Calu3 (cell line): Measurements from ENCODE around the gene TNNI3K. TPM values are rescaled to one million over a fixed set of nuclear protein-coding genes. Genes with fewer than 3 reads are reported as not detected.

Source experiments
- BruUV-seq: library from RNA; stranded (reverse); fragments of 400-500 nt; replicated peaks from 2 replicates; lab custom pipeline; 2021; lab: Mats Ljungman, UMichigan
- CTCF ChIA-PET: fragments of 300-600 bp; sonication (Branson Sonifier 250); formaldehyde crosslinking; loops from one replicate; lab custom pipeline; 2022; ENCODE audit warnings: antibody characterized with exemption; lab: Charles Lee
- DNase-seq: peaks from one replicate; pipeline ENCODE4 v3.0.0; 2022
- H3K27ac Mint-ChIP-seq: one replicate; pipeline ENCODE4 v1.8.0; 2022; ENCODE audit warnings: mixed read lengths; ENCODE audit not compliant: unreplicated experiment
- H3K27me3 Mint-ChIP-seq: one replicate; pipeline ENCODE4 v1.8.0; 2022; ENCODE audit warnings: mixed read lengths; ENCODE audit not compliant: unreplicated experiment
- H3K36me3 Mint-ChIP-seq: one replicate; pipeline ENCODE4 v1.8.0; 2022; ENCODE audit warnings: mild to moderate bottlenecking, moderate library complexity, mixed read lengths; ENCODE audit not compliant: insufficient read depth, unreplicated experiment
- H3K4me1 Mint-ChIP-seq: one replicate; pipeline ENCODE4 v1.8.0; 2022; ENCODE audit warnings: mild to moderate bottlenecking, low read depth, mixed read lengths; ENCODE audit not compliant: unreplicated experiment
- H3K4me3 Mint-ChIP-seq: one replicate; pipeline ENCODE4 v1.8.0; 2022; ENCODE audit warnings: mild to moderate bottlenecking, low read depth, moderate library complexity, mixed read lengths; ENCODE audit not compliant: unreplicated experiment
- H3K9me3 Mint-ChIP-seq: one replicate; pipeline ENCODE4 v1.8.0; 2022; ENCODE audit warnings: low read depth, mixed read lengths; ENCODE audit not compliant: unreplicated experiment
- intact Hi-C: fragments of 100-400 bp; cut with micrococcal nuclease; formaldehyde crosslinking; loops from one replicate; pipeline ENCODE4 v1.10.0; 2022; ENCODE audit not compliant: unreplicated experiment
- total RNA-seq: library from RNA; stranded (reverse); gene quantifications from 2 replicates; pipeline ENCODE4 v1.2.3, GENCODE V29; 2022
- TF ChIP-seq, protein P1 (sequence below): fragments of 200-600 bp; IDR thresholded peaks from one replicate; pipeline ENCODE4 v1.8.0; 2022; ENCODE audit warnings: antibody characterized with exemption; ENCODE audit not compliant: unreplicated experiment

TNNI3K gene
- total RNA-seq, 1 experiment from 2014 or later: not detected

DNA sequence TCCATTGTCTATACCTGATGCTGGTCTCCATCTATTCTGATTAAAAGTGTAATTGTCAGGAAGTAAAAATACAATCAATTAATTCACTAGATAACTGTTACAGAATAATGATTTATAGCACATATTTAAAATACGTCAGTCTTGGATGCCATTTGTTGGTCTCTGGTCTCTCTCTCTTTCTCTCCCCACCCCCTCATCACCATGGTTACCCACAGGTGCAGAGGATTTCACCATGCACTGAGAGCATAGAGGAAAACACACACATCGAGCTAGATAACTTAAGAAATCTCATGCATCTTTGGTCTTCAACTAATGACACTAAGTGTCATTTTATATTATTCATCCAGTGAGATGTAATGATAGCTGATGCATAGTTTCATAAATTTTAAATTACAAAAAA is 243.8 kb downstream of the TNNI3K start:
- TF ChIP-seq, protein P1, sequence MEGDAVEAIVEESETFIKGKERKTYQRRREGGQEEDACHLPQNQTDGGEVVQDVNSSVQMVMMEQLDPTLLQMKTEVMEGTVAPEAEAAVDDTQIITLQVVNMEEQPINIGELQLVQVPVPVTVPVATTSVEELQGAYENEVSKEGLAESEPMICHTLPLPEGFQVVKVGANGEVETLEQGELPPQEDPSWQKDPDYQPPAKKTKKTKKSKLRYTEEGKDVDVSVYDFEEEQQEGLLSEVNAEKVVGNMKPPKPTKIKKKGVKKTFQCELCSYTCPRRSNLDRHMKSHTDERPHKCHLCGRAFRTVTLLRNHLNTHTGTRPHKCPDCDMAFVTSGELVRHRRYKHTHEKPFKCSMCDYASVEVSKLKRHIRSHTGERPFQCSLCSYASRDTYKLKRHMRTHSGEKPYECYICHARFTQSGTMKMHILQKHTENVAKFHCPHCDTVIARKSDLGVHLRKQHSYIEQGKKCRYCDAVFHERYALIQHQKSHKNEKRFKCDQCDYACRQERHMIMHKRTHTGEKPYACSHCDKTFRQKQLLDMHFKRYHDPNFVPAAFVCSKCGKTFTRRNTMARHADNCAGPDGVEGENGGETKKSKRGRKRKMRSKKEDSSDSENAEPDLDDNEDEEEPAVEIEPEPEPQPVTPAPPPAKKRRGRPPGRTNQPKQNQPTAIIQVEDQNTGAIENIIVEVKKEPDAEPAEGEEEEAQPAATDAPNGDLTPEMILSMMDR: no peak
- Mint-ChIP-seq H3K4me1 (no peaks in the 10 kb centered on the region), H3K4me3 (no peak overlapping the region), H3K27ac (no peak overlapping the region), H3K27me3 (no peaks in the 10 kb centered on the region), H3K9me3 (no peaks in the 10 kb centered on the region), H3K36me3 (no peaks in the 10 kb centered on the region)
- BruUV-seq: no TSS peak
- intact Hi-C loops: no loop called here
- DNase-seq: no peak
- CTCF ChIA-PET: no interaction called here

DNA sequence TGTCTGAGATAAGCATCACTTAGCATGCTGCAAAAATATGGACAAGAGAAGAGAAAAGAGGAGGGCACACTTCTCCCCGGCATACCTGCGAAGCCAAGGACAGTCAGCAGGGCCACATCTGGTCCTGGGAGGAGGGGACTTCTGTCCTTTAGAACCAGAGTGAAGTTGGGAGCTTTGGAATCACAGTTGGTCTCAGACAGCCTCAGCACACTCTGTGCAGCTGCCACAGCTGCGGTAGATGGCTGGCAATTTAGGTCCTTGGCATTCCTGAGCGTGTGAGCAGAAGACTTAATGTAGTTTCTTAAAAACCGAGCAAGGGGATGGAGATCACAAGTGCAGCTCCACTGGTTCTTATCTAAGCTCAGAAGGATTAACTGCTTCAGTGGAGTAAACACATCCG is 244.9 kb downstream of the TNNI3K start:
- no peaks in the 10 kb centered on the region for H3K4me1 Mint-ChIP-seq
- H3K27me3 Mint-ChIP-seq: no peaks in the 10 kb centered on the region
- BruUV-seq: no TSS peak
- no peak overlapping the region for H3K4me3 Mint-ChIP-seq
- CTCF ChIA-PET: no interaction called here
- DNase-seq: no peak
- intact Hi-C loops: no loop called here
- no peak overlapping the region for H3K27ac Mint-ChIP-seq
- TF ChIP-seq, protein P1: no peak
- H3K9me3 Mint-ChIP-seq: no peaks in the 10 kb centered on the region
- no peaks in the 10 kb centered on the region for H3K36me3 Mint-ChIP-seq

DNA sequence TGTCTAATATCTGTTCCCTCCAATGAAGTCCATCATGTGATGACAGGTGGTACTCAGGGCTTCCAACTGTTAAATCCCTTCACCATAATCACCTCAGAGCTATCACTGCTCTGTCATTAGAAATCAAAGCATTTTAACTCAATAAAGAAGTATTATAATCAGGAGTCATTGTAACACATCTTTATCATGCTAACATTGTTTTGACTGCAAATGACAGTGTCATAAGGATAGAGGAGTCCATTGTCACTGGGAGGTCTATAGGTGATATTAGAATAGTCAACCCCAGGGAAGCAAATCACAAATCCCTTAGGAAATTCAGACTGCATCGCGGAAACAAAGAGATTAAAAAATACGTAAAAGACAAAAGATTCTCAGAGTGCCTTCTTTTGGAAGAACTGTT is 246.4 kb downstream of the TNNI3K start:
- intact Hi-C loops: no loop called here
- no peaks in the 10 kb centered on the region for H3K36me3 Mint-ChIP-seq
- no peaks in the 10 kb centered on the region for H3K9me3 Mint-ChIP-seq
- BruUV-seq: no TSS peak
- no peak for DNase-seq
- no peak overlapping the region for H3K27ac Mint-ChIP-seq
- no peak overlapping the region for H3K4me3 Mint-ChIP-seq
- TF ChIP-seq, protein P1: no peak
- no peaks in the 10 kb centered on the region for H3K27me3 Mint-ChIP-seq
- H3K4me1 Mint-ChIP-seq: no peaks in the 10 kb centered on the region
- CTCF ChIA-PET: no interaction called here

DNA sequence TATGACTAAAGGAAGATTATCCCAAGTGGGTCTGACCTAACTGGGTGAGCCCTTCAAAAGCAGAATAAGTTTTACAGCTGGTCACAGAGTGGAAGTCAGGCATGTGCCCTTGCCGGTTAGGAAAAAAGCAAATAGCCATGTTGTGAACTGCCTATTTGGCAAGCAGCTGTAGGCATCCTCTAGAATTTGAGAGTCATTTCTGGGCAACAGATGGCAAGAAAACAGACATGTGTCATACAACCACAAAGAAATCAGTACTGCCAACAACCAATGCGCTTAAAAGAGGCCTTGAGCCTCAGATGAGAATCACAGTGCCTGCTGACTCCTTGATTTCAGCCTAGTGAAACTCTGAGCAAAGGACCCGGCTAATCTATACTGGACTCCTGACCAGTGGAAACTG is 250.4 kb downstream of the TNNI3K start:
- Mint-ChIP-seq H3K27ac (no peak overlapping the region), H3K4me3 (no peak overlapping the region), H3K27me3 (no peaks in the 10 kb centered on the region), H3K4me1 (no peaks in the 10 kb centered on the region), H3K36me3 (no peaks in the 10 kb centered on the region), H3K9me3 (no peaks in the 10 kb centered on the region)
- no TSS peak for BruUV-seq
- TF ChIP-seq, protein P1: no peak
- DNase-seq: no peak
- CTCF ChIA-PET: no interaction called here
- intact Hi-C loops: no loop called here
